Measurements from ENCODE around the gene TMEM109.
A peak's percentile ranks its signal among the peaks of the same experiment; 100 is the strongest.

The TMEM109 gene, protein sequence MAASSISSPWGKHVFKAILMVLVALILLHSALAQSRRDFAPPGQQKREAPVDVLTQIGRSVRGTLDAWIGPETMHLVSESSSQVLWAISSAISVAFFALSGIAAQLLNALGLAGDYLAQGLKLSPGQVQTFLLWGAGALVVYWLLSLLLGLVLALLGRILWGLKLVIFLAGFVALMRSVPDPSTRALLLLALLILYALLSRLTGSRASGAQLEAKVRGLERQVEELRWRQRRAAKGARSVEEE

GRCh38 chr11:60913793-60914632, at the start of gene TMEM109:
Gene TMEM109 (plus strand): TSS chr11:60914158. CDS start chr11:60919694, 5,536 bp downstream.
- DNase-seq = peak; percentile 97

GRCh38 chr11:60864856-60865513, 49.0 kb upstream of the TMEM109 start:
- no peak for DNase-seq

GRCh38 chr11:60866911-60867870, 46.8 kb upstream of the TMEM109 start, which contains the start of gene ZP1:
Gene ZP1 (plus strand): TSS chr11:60867542. CDS start chr11:60867562, 20 bp downstream.
- DNase-seq = no peak

DNA sequence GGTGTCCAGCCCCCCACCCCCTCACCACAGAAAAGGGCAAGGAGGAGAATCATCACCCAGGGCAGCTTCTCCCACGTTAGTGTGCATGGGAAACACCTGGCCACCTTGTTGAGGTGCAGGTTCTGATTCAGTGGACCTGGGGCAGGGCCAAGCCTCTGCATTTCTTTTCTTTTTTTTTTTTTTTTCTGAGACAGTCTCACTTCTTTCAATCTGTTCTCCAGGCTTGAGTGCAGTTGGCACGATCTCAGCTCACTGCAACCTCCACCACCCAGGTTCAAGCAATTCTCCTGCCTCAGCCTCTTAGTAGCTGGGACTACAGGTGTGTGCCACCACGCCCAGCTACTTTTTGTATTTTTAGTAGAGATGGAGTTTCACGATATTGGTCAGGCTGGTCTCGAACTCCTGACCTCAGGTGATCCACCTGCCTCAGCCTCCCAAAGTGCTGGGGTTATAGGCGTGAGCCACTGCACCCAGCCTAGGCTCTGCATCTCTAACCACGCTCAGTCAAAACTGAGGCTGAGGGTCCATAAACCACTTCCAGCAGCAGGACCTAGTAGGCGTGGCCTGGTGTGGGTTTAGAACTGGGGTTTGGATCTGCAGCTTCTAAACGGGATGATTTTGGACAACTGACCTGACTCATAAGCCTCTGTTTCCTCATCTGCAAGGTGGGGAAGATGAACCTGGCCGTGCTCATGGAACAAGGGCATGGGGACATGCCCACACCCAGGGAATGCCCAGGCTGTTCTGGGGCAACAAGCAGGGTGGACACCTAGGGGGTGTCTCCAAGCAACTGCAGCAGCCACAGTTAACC, 45.9 kb upstream of the TMEM109 start:
- no peak for DNase-seq

GRCh38 chr11:60868682-60869450, 45.1 kb upstream of the TMEM109 start:
- peak in 1 of 2 experiments; percentile 36 for DNase-seq

- DNase-seq = no peak
Observed at GRCh38 chr11:60869451-60869825, 44.5 kb upstream of the TMEM109 start.

DNA sequence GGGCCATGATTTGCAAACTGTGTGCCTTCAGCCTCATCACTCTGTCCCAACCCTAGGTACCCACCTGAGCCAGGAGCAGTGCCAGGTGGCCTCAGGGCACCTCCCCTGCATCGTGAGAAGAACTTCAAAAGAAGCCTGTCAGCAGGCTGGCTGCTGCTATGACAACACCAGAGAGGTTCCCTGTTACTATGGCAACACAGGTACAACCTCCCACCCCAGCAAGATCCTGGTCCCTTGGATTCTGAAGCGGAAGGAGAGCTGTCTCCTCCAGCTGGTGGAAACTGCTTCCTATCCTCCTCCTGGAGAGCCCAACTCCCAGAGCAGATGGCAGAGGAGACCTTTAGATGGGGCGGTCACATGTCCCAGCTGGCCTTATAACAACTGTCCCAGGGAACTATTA, 43.7 kb upstream of the TMEM109 start:
- DNase-seq = peak; percentile 52 to 88

GRCh38 chr11:60870733-60871377, 43.1 kb upstream of the TMEM109 start:
- DNase-seq = no peak

GRCh38 chr11:60871378-60872061, 42.4 kb upstream of the TMEM109 start:
- no peak for DNase-seq

DNA sequence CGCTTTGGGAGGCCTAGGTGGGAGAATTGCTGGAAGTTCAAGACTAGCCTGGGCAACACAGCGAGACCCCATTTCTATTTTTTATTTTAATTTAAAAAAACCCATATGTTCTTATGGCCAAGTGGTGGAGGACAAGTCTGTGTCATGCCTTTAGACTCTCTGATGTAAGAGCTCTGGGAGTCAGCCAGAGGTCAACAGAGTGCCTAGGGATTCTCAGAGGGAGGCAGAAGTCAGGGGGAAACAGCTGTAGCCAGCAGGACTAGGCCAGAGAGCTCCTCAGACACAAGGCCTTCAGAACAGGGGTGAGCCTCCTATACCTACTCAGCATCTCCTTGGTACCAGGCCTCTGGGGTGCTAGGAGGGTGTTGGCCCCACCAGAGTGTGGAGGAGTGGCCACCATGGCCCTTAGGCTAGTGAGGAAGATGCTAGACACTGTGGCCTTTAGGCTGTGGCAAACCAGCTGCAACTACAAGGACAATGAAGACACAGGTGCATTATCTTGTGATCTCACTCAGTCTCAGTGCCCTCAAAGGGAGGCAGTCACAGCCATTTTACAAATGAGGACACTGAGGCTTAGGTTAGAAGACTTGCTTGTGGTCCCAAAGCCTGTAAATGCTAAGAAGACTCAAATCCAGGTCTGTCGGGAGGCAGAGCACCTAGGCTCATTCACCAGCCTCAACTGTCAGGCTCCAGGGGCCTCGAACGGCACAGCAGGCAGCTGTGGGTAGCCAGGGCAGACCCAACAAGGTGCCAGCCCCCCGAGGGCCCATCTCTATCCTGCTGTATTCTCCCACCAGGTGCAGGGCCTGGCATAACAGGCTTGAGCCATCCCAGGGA, 41.6 kb upstream of the TMEM109 start:
- no peak for DNase-seq

DNA sequence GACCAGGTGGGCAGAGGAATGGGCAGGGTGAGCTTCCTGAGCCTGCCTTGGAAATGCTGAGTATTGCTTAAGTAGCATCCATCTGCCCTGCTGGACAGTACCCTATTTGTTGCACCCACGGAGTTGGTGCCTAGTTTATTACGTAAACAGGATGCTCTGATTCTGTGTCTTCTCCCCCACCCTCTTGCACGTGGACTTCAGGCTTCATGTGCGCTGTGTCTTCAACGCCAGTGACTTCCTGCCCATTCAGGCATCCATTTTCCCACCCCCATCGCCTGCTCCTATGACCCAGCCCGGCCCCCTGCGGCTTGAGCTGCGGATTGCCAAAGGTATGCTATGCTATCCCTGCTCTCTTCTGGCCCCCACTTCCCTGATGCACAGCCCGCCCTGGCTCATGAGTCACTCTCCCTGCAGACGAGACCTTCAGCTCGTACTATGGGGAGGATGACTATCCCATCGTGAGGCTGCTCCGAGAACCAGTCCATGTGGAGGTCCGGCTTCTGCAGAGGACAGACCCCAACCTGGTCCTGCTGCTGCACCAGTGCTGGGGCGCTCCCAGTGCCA, 40.9 kb upstream of the TMEM109 start:
- DNase-seq = no peak

DNA sequence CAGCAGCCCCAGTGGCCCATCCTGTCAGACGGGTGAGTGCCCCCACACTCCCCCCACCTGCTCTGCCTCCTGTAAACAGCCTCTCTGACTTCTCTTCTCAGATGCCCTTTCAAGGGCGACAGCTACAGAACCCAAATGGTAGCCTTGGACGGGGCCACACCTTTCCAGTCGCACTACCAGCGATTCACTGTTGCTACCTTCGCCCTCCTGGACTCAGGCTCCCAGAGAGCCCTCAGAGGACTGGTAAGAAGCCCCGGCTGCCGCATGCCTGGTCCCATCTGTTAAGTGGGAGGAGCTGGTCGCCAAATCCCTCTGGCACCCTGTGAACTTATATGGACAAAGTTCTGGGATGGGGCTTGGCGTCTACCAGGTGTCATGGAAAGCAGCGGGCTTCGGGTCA, 40.4 kb upstream of the TMEM109 start:
- peak; percentile 35 to 74 for DNase-seq

DNA sequence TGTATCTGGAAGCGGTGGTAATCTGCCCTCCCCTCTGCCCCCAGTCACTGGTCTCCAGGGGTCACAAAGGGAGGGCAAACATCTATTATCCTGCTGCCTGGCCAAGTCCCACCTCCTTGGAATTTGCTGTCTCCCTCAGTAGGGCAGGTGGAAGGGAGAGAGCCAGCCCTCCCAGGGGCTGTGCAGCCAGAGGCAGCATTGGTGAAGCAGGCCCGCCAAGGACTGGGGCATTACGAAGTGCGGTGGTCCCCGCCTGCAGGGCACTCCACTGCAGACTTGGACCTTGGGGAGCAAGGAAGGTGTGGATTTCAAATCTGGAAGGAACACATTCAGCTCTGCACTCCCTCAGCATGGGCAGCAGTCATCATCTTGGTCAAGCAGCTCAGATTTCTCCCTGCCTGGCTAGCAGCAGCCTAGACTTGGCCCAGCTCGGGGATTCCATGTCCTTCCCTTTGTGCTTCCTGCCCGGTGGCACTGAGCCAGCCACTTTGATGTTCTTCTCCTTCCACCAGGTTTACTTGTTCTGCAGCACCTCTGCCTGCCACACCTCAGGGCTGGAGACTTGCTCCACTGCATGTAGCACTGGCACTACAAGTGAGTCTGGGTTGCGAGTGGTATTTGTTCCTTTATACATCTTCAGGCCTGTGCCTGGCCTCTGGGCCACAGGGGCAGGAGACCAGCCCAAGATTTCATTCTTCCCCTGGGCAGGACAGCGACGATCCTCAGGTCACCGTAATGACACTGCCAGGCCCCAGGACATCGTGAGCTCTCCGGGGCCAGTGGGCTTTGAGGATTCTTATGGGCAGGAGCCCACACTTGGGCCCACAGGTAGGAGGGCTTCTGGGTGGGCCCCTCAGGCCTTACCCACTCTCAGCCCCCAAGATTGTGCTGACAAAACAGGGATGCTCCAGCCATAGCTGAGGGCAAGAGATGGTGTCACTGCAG, 39.3 kb upstream of the TMEM109 start:
- DNase-seq = no peak

GRCh38 chr11:60875366-60876167, 38.4 kb upstream of the TMEM109 start:
- DNase-seq = peak in 1 of 2 experiments; percentile 36

- DNase-seq = no peak
Observed at GRCh38 chr11:60876168-60876485, 37.8 kb upstream of the TMEM109 start.
